SU-DHL-6 (cell line): ENCODE data around the gene COL24A1.

Experiments
- EZH2phosphoT487 ChIP-seq: fragments of 200-600 bp; sonication (generic), shearing (Covaris generic); conservative IDR thresholded peaks from 2 replicates; pipeline ENCODE4 v1.6.1; 2018; ENCODE audit warnings: mild to moderate bottlenecking, antibody characterized with exemption, low read length, moderate library complexity, mixed read lengths
- TF ChIP-seq, protein P1 (sequence below): fragments of 200-600 bp; sonication (generic); IDR thresholded peaks from one replicate; pipeline ENCODE4 v1.5.1; 2017; ENCODE audit warnings: antibody characterized with exemption, mild to moderate bottlenecking, low read length, moderate library complexity; ENCODE audit not compliant: insufficient read depth, poor library complexity, severe bottlenecking

DNA sequence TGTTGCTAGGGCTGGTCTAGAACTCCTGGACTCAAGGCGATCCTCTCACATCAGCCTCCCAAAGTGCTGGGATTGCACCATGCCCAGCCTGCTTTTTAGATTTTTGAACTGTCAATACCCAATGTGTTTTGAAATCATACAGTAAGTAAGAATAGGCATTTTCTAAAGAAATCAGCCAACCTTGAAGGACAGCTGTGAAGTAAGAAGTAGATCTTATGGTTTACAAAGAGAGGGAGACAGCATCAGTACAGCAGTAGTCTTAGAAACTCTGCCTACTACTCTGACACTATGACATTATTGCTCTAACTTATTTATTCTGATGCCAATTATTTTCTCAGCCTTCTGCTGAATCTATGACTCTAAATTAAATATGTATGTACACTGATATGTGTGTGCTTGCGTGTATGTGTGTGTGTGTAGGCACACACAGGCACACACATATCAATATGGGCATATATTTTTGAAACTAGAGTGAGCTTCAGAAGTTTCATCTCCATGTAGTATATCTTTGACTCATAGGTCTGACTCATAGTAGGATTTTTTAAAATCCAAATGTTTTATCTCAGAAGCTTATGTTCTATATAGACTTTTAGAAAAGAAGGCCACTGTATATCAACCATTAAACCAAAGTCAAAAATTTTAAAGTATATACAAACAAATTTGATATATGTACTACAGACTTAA is 140.4 kb downstream of the COL24A1 start:
- TF ChIP-seq, protein P1, sequence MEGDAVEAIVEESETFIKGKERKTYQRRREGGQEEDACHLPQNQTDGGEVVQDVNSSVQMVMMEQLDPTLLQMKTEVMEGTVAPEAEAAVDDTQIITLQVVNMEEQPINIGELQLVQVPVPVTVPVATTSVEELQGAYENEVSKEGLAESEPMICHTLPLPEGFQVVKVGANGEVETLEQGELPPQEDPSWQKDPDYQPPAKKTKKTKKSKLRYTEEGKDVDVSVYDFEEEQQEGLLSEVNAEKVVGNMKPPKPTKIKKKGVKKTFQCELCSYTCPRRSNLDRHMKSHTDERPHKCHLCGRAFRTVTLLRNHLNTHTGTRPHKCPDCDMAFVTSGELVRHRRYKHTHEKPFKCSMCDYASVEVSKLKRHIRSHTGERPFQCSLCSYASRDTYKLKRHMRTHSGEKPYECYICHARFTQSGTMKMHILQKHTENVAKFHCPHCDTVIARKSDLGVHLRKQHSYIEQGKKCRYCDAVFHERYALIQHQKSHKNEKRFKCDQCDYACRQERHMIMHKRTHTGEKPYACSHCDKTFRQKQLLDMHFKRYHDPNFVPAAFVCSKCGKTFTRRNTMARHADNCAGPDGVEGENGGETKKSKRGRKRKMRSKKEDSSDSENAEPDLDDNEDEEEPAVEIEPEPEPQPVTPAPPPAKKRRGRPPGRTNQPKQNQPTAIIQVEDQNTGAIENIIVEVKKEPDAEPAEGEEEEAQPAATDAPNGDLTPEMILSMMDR = no peak
- TF ChIP-seq EZH2phosphoT487 = no peak
